ENCODE data around the gene MAP2K5.

Gene MAP2K5

GRCh38 chr15:67809866-67810265 is 267.4 kb downstream of the MAP2K5 start:
- DNase-seq: no peak

DNA sequence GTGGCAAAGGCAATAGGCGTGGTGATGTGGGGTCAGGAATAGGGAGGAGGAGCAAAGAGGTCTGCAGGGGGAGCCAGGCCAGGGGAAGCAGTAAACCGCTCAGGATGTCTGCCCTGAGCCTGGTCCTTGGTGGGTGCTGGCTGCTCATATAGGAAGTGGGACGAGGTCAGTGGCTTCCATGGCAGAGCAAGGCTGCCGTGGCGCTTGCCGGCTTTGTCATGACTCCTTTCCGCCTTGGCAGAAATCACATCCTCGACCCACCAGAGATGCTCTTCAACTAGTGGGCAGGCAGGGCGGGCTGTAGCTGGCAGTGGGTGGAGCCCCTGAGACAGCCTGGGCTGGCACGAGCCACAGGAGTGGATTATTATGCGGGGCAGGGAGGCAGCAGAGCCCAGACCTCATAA is 269.7 kb downstream of the MAP2K5 start:
- DNase-seq: no peak

- no peak for DNase-seq
Measured at GRCh38 chr15:67813104-67813634, 270.7 kb downstream of the MAP2K5 start.

DNA sequence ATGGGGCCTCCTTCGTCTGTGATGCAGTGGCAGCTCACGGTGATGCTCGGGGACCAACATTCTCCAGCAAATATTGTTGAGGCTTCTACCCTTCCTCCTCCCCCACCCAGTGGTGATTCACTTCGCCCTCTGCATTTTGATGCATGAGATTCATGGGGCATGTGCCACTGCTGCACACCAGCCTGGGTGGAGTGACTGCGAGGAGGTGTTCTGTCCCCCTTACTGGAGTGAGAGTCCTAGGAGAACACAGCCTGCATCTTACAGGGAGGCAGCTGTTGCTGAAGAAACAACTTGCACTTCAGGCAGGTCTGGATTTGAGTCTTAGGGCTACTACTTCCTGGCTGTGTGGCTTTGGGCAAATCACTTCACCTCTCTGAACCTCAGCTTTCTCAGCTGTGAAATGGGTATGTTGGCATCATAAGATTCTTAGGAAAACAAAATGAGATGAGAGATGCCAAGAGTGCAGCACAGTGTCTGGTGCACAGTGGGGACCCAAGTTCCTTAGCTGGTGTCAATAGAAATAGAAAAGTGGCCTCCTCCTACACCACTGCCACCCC is 272.6 kb downstream of the MAP2K5 start:
- DNase-seq: no peak

- no peak for DNase-seq
Measured at GRCh38 chr15:67816668-67817067, 274.2 kb downstream of the MAP2K5 start.

GRCh38 chr15:67818464-67818863 is 276.0 kb downstream of the MAP2K5 start:
- no peak for DNase-seq

GRCh38 chr15:67819636-67820035 is 277.1 kb downstream of the MAP2K5 start:
- DNase-seq: no peak

DNA sequence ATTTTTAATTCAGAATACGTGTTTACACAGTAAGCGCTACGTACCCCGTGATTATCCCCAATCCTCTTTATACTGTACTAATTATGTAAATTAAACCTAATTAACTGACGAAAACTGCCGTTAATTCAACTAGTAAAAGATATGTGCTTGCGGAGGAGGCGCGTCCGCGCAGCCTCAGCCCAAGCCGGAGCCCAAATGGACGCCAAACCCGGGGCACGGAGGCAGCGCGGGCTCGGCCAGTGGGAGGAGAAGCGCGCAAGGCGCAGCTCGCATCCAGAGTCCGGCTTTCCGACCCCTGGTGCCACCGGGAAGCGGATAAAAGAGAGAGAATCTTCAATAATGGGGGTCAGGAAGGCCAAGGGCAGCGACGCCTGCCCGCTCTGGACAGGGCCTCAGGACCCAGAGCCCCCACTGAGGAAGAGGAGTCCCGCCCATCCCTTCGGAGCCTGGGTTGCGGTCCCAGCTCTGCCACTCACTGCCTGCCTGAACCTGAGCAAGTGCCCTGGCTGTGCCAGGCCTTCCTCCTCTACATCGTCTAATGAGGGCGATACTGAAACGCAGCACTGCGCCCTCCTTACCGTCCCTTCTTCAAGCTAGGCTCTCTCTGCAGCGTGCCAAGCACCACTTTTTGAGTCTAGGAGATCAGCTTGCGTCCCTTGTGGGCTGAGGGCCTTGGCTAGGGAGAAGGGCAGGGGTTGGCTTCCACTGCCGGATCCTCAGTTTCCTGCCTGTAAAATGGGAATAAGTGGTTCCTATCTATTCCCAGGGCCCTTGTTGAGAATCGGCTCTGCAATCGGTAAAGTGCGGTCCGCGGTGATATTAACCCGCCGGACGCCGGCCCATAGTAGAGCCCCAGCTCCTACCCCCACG is 277.9 kb downstream of the MAP2K5 start:
- DNase-seq: no peak

- no peak for DNase-seq
Measured at GRCh38 chr15:67820992-67821783, 278.7 kb downstream of the MAP2K5 start.

- no peak for DNase-seq
Measured at GRCh38 chr15:67821784-67822440, 279.4 kb downstream of the MAP2K5 start.

DNA sequence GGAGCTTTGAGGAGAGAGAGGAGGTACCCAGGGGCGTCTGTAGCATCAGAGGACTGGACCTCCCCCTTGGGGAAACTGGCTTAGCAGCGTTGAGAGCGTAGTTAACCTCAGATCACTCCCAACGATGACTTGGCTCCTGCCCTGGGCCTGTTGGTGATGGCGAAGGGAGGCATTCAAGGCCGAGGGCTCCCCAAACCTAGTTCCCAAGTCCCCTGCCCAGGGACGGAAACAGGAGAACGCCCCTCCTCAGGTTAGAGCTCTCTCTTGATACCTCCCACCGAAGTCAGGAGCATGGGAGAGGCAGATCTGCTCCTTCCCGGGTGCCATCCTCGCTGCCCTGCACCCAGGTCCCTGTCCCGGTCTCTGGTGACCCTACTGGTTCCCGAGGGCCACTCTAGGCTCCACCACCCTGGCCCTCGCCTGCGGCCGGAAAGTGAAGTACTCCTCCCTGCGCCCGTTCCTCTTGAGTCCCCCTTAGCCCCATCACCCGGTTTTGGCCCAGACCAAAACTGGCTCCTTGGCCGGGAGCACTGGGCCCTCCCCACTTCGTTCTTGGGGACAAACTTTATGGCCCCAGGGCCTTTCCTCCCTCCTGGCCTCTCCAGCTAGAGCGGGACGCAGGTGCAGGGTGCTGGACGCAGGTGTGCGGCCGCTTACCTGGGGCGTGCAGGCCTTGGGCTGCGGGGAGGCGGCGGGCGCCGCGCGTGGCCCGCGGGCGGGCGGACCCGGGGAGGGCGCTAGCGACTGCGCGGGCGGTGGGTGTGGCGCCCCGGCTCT is 280.2 kb downstream of the MAP2K5 start:
- no peak for DNase-seq

DNA sequence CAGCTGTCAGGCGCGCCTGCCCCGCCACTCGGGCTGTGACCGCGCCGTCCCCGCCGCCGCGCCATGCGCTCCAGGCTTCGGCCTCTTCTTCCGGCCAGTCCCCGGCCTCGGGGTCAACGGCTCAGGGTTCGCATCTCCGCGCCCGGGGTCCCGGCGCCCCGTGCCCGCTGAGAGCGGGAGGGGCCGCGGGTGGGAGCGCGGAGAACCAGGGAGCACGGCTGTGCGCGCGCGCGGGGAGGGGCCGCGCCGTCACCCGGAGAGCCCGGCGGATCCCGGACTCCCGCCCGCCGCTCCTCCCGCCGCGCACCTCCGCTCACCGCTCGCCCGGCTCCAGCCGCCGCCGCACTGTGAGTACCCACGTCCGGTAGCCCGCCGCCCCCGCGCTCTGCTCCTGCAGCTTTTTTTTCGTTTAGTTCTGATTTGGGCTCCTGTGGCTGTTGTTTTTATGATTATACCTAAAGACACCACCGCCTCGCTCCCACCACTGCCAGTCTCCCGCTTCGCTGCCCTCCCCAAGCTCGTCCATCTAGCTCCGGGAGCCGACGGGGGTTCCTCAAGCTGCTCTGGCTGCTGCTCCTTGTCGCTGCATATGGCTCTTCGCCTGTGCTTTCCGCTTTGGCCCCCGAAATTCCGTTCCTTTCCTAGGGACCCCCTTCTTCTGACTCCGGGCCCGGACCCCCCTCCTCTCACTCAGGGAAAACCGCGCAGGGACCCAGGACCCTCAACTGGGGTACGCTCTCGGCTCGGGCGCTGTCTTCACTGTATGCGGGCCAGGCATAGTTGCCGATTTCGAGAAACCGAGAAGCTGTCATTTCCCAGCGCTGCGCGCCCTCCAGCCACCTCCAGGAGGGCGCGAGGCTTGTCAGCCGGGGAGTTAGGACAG is 281.1 kb downstream of the MAP2K5 start:
- peak; percentile 33 for DNase-seq

GRCh38 chr15:67824197-67824968 is 281.9 kb downstream of the MAP2K5 start:
- DNase-seq: no peak

DNA sequence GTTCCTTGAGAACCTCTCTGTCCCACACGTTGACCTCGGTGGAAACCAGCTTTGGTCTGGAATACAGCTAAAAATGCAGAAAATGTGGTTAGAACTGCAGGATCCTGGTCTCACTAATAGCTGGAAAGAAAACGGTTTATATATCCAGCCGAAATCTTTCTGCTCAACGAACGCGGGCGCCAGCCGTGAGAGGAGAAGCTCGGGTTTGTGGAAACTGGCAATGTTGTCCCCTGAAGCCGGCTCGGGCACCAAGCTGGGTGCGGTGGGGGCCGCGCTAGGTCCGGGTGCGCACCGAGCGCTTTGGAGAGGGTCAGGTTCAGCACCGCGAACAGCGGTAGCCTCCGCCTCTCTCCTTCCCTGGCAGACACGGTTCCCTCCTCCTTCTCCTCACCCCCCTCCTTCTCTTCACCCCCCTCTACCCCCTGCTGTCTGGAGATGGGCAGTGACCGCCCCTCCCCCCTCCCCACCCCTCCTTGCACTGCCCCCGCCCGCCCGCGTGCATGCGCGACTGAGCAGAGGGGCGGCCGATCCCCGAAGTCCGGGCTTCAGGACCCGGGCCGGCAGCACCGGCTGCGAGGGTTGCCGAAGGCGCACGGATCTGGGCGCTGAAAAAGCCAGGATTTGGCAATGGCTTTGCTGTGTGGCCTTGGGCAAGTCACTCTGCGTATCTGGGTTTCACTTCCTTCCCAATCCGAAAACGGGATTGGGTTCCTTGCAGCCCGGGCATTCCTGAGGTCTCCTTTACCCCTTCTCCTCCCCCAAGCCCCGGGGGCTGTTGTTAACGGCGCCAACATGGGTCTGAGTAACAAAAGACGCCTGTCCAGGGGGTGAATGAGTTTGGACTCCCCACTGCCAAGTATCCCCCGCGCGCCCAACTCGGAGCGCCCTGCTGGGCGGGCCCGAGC is 282.7 kb downstream of the MAP2K5 start, which contains the start of gene SKOR1:
Gene SKOR1, plus strand, starts transcription at position 534 of the 905 bp plus-strand sequence. Its CDS starts 94 bp downstream, at position 628.
- no peak for DNase-seq

DNA sequence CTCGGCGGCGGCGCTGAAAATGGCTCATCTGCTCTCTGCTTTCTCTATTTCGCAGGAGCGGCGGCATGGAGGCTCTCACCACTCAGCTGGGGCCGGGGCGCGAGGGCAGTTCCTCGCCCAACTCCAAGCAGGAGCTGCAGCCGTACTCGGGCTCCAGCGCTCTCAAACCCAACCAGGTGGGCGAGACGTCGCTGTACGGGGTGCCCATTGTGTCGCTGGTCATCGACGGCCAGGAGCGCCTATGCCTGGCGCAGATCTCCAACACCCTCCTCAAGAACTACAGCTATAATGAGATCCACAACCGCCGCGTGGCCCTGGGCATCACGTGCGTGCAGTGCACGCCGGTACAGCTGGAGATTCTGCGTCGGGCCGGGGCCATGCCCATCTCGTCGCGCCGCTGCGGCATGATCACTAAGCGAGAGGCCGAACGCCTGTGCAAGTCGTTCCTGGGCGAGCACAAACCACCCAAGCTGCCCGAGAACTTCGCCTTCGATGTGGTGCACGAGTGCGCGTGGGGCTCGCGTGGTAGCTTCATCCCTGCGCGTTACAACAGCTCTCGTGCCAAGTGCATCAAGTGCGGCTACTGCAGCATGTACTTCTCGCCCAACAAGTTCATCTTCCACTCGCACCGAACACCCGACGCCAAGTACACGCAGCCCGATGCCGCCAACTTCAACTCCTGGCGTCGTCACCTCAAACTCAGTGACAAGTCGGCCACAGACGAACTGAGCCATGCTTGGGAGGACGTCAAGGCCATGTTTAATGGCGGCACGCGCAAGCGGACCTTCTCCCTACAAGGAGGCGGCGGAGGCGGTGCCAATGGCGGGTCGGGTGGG is 283.6 kb downstream of the MAP2K5 start:
- DNase-seq: no peak

GRCh38 chr15:67826717-67827561 is 284.4 kb downstream of the MAP2K5 start:
- DNase-seq: no peak

Data from NCI-H345 (cell line).